Uterus (tissue), 4 donors: ENCODE results near the gene CCDC50. TPM values are rescaled to one million over a fixed set of nuclear protein-coding genes. Genes with fewer than 3 reads are reported as not detected.

Experiments used
- DNase-seq, 2 donors: peaks; one replicate each; pipeline ENCODE4 v3.0.0-alpha.2; 2019 to 2020
- H3K27ac ChIP-seq, 2 donors: fragments of 200-600 bp; sonication (generic); 1 replicate in 1 of 2; 2 replicates in 1 of 2; pipeline ENCODE4 v1.5.1; 2016 to 2018
- H3K27me3 ChIP-seq, 2 donors: fragments of 200-600 bp; sonication (generic); one replicate each; pipeline ENCODE4 v1.5.1; 2018 to 2019; ENCODE audit warnings: control low read depth in 1 of 2
- H3K36me3 ChIP-seq, 2 donors: fragments of 200-600 bp; sonication (generic); one replicate each; pipeline ENCODE4 v1.5.1; 2019; ENCODE audit warnings: control low read depth in 1 of 2
- H3K4me1 ChIP-seq, 2 donors: fragments of 200-600 bp; sonication (generic); one replicate each; pipeline ENCODE4 v1.5.1; 2018 to 2019; ENCODE audit warnings: control low read depth in 1 of 2
- H3K4me3 ChIP-seq, 2 donors: fragments of 200-600 bp; sonication (generic); 1 replicate in 1 of 2; 2 replicates in 1 of 2; pipeline ENCODE4 v1.5.1; 2018 to 2019; ENCODE audit warnings: mild to moderate bottlenecking in 1 of 2
- H3K9me3 ChIP-seq, 2 donors: fragments of 200-600 bp; sonication (generic); one replicate each; pipeline ENCODE4 v1.5.1; 2019; ENCODE audit warnings: control low read depth in 1 of 2
- CTCF ChIP-seq, 4 experiments: fragments of 200-600 bp in 2 of 4; fragments of 450-650 bp in 2 of 4; sonication (generic) in 2 of 4; IDR thresholded peaks; one replicate each; pipeline ENCODE4 v1.5.1; 2016 to 2019; ENCODE audit warnings: antibody characterized with exemption in 4 of 4, mild to moderate bottlenecking in 2 of 4, moderate library complexity in 1 of 4
- POLR2A ChIP-seq, 2 donors: fragments of 450-650 bp; IDR thresholded peaks; one replicate each; pipeline ENCODE4 v1.6.1; 2016; ENCODE audit warnings: antibody characterized with exemption in 2 of 2, mild to moderate bottlenecking in 1 of 2, moderate library complexity in 1 of 2
- intact Hi-C: fragments of 100-400 bp; cut with DNase I; formaldehyde crosslinking; loops from one replicate; pipeline ENCODE4 v1.15.1; 2023; ENCODE audit warnings: low total_unique reads
- total RNA-seq, 4 donors: library from RNA; depleted of rRNA in 3 of 4; stranded (reverse); fragments of >200 nt in 3 of 4; gene quantifications; one replicate each; pipeline versions ENCODE4 v1.1.0 to v1.2.4, GENCODE V29; 2014 to 2023
- donor health status: DM: yes; HTN: yes; CAD: no.

The CCDC50 gene
- total RNA-seq, 4 donors from 2014 or later, result 68.4 to 342 (median 96.1) TPM

- no peak for DNase-seq
- Histone ChIP-seq H3K4me3 (no peak overlapping the region), H3K27me3 (no peaks in the 10 kb centered on the region), H3K9me3 (no peaks in the 10 kb centered on the region), H3K36me3 (no peaks in the 10 kb centered on the region), H3K4me1 (no peaks in the 10 kb centered on the region), H3K27ac (no peak overlapping the region)
- no peak for TF ChIP-seq CTCF (IDR thresholded peaks at IDR 0.05)
- no peak for TF ChIP-seq POLR2A (IDR thresholded peaks at IDR 0.05)
- intact Hi-C loops, result no loop called here
Measured at GRCh38 chr3:191390580-191390979, 61.4 kb downstream of the CCDC50 start.

GRCh38 chr3:191391861-191392808 is 62.9 kb downstream of the CCDC50 start:
- no peaks in the 10 kb centered on the region for H3K4me1 ChIP-seq
- no peak for DNase-seq
- no peaks in the 10 kb centered on the region for H3K27me3 ChIP-seq
- TF ChIP-seq POLR2A (IDR thresholded peaks at IDR 0.05) (no peak), CTCF (IDR thresholded peaks at IDR 0.05) (no peak)
- no peaks in the 10 kb centered on the region for H3K36me3 ChIP-seq
- H3K4me3 ChIP-seq, result no peak overlapping the region
- no peak overlapping the region for H3K27ac ChIP-seq
- H3K9me3 ChIP-seq, result no peaks in the 10 kb centered on the region
- intact Hi-C loops, result no loop called here

- H3K27ac ChIP-seq, result no peak overlapping the region
- H3K4me1 ChIP-seq, result no peaks in the 10 kb centered on the region
- H3K36me3 ChIP-seq, result no peaks in the 10 kb centered on the region
- H3K27me3 ChIP-seq, result no peaks in the 10 kb centered on the region
- no peaks in the 10 kb centered on the region for H3K9me3 ChIP-seq
- intact Hi-C loops, result no loop called here
- no peak overlapping the region for H3K4me3 ChIP-seq
- no peak for TF ChIP-seq POLR2A (IDR thresholded peaks at IDR 0.05)
- TF ChIP-seq CTCF (IDR thresholded peaks at IDR 0.05), result no peak
- DNase-seq, result no peak
Measured at GRCh38 chr3:191393146-191393545, 64.0 kb downstream of the CCDC50 start.

- intact Hi-C loops, result no loop called here
- no peak overlapping the region for H3K4me3 ChIP-seq
- TF ChIP-seq CTCF (IDR thresholded peaks at IDR 0.05), result no peak
- no peak for TF ChIP-seq POLR2A (IDR thresholded peaks at IDR 0.05)
- no peaks in the 10 kb centered on the region for H3K27me3 ChIP-seq
- H3K9me3 ChIP-seq, result no peaks in the 10 kb centered on the region
- no peaks in the 10 kb centered on the region for H3K36me3 ChIP-seq
- no peak overlapping the region for H3K27ac ChIP-seq
- DNase-seq, result no peak
- no peaks in the 10 kb centered on the region for H3K4me1 ChIP-seq
Measured at GRCh38 chr3:191397771-191398170, 68.6 kb downstream of the CCDC50 start.

- H3K27ac ChIP-seq, result no peak overlapping the region
- no peak for TF ChIP-seq CTCF (IDR thresholded peaks at IDR 0.05)
- no peak for TF ChIP-seq POLR2A (IDR thresholded peaks at IDR 0.05)
- no peak overlapping the region for H3K4me3 ChIP-seq
- H3K4me1 ChIP-seq, result no peaks in the 10 kb centered on the region
- no peaks in the 10 kb centered on the region for H3K36me3 ChIP-seq
- H3K27me3 ChIP-seq, result no peaks in the 10 kb centered on the region
- intact Hi-C loops, result no loop called here
- no peak for DNase-seq
- H3K9me3 ChIP-seq, result no peaks in the 10 kb centered on the region
Measured at GRCh38 chr3:191398607-191399006, 69.4 kb downstream of the CCDC50 start.
